ENCODE results near the gene NRL. TPM values are rescaled to one million over a fixed set of nuclear protein-coding genes. Genes with fewer than 3 reads are reported as not detected.

The NRL gene
- total and polyA plus RNA-seq, 11 donors: 1.3 to 3.0 (median 2.1) TPM

- Histone ChIP-seq H3K27ac (peak overlapping the region; percentile 95 to 100 (median 97)), H3K4me1 (peaks cover 0 to 33% (median 20%) of the 10 kb centered on the region in 12 donors), H3K4me3 (peak overlapping the region; percentile 48 to 79 (median 71)), H3K9me3 (no peaks in the 10 kb centered on the region), H3K36me3 (peaks cover 0 to 28% (median 22%) of the 10 kb centered on the region in 9 donors), H3K27me3 (no peaks in the 10 kb centered on the region)
- TF ChIP-seq CTCF (IDR thresholded peaks at IDR 0.05) (peak in 1 of 12 donors; percentile 5), POLR2A (IDR thresholded peaks at IDR 0.05) (peak in 1 of 2 donors; percentile 59)
- 0 to 1% (median 1%) methylated on average over 39 to 42 of the region's 42 CpGs for WGBS, 4 donors
- intact Hi-C loops (cut with DNase I): loop anchor here in 5 of 10 donors (1.0 to 5.0 kb wide), 8 partner anchors 17 to 75 kb away; partner anchors contain the start of genes IRF9 (in 3 of the 5), EMC9 (in 2 of the 5), PSME2 (in 2 of the 5) and FITM1 (in 1 of the 5)
- ATAC-seq (peak; percentile 45 to 64 (median 59)), DNase-seq (peak; percentile 89 to 92 (median 90))
These were observed 783 bp downstream of the NRL start for GRCh38 chr14:24113801-24114531.

GRCh38 chr14:24113379-24113800, 1.4 kb downstream of the NRL start:
- TF ChIP-seq CTCF (IDR thresholded peaks at IDR 0.05): no peak
- TF ChIP-seq POLR2A (IDR thresholded peaks at IDR 0.05): no peak
- intact Hi-C loops (cut with DNase I): loop anchor here in 1 of 10 donors (5.0 kb wide), 1 partner anchor 34 kb away; the partner anchor contains the start of genes PSME2 and RNF31

DNA sequence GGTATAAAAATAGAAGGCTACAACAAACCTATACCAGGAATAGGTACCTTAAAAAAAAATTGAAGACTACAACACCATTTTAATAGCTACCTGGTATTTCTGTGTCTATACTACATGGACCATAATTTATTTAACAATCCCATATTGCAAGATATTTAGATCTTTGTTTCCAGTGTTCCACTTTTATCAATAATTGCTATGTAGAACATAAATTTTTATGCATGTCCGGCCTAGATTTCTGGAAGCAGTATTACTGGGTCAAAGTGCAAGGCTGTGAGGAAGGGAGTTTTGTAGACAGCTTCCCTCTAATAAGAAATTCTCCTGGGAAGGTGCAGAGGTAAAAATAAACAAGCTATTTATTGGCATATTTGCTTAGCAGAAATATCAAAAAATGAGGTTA, 4.2 kb downstream of the NRL start:
- no peak overlapping the region for H3K4me3 ChIP-seq
- intact Hi-C loops (cut with DNase I): loop anchor here in 1 of 10 donors (5.0 kb wide), 1 partner anchor 37 kb away; the partner anchor contains the start of genes PSME2 and RNF31
- no peaks in the 10 kb centered on the region for H3K9me3 ChIP-seq
- peaks cover 0 to 26% (median 12%) of the 10 kb centered on the region in 12 donors for H3K4me1 ChIP-seq
- H3K27ac ChIP-seq: no peak overlapping the region
- H3K36me3 ChIP-seq: no peaks in the 10 kb centered on the region
- 47 to 67% (median 57%) methylated on average over 1 of the region's 1 CpG for WGBS, 4 donors
- no peak for TF ChIP-seq CTCF (IDR thresholded peaks at IDR 0.05)
- no peak for TF ChIP-seq POLR2A (IDR thresholded peaks at IDR 0.05)
- ATAC-seq (no peak), DNase-seq (no peak)
- H3K27me3 ChIP-seq: no peaks in the 10 kb centered on the region

More at GRCh38 chr14:24113379-24113800, 1.4 kb downstream of the NRL start:
- Histone ChIP-seq H3K36me3 (peaks cover 0 to 22% (median 16%) of the 10 kb centered on the region in 9 donors), H3K27me3 (no peaks in the 10 kb centered on the region), H3K9me3 (no peaks in the 10 kb centered on the region), H3K4me3 (peak overlapping the region; percentile 48 to 79 (median 71)), H3K27ac (peak overlapping the region; percentile 95 to 100 (median 97)), H3K4me1 (peaks cover 3 to 39% (median 24%) of the 10 kb centered on the region in 12 donors)
- WGBS, 4 donors: 19 to 22% (median 20%) methylated on average over 15 of the region's 15 CpGs
- ATAC-seq (peak in 1 of 4 donors; percentile 0), DNase-seq (no peak)

DNA sequence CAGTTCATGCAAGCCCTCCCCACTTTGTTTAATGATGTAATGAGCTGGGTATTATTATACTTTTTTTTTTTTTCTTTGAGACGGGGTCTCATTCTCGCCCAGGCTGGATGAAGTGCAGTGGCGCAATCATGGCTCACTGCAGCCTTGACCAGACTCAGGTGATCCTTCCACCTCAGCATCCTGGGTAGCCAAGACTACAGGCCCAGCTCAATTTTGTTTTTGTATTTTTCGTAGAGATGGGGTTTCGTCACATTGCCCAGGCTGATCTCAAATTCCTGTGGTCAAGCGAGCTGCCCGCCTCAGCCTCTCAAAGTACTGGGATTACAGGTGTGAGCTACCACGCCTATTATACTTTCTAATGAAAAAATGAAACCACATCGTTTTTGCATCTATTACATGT, 4.7 kb downstream of the NRL start:
- Histone ChIP-seq H3K9me3 (no peaks in the 10 kb centered on the region), H3K4me3 (no peak overlapping the region), H3K36me3 (peaks cover 0 to under 1% (median 0%) of the 10 kb centered on the region in 9 donors), H3K27ac (no peak overlapping the region), H3K27me3 (no peaks in the 10 kb centered on the region), H3K4me1 (peaks cover 0 to 24% (median 10%) of the 10 kb centered on the region in 12 donors)
- TF ChIP-seq POLR2A (IDR thresholded peaks at IDR 0.05): no peak
- TF ChIP-seq CTCF (IDR thresholded peaks at IDR 0.05): no peak
- no peak for ATAC-seq
- intact Hi-C loops (cut with DNase I): loop anchor here in 1 of 10 donors (5.0 kb wide), 1 partner anchor 37 kb away; the partner anchor contains the start of genes PSME2 and RNF31
- DNase-seq: no peak
- WGBS, 4 donors: 85 to 87% (median 86%) methylated on average over 9 of the region's 9 CpGs

All from heart left ventricle (tissue), 16 donors.